Cardiac septum (tissue), 1 donor: ENCODE results near the gene GPR26. TPM values are rescaled to one million over a fixed set of nuclear protein-coding genes. Genes with fewer than 3 reads are reported as not detected.
"Not testable (repeated sequence)": the region's sequence is repeated elsewhere in the genome, so short reads cannot be mapped to it uniquely, and the experiment has no call there.

ENCODE experiments used
- DNase-seq: peaks from one replicate; pipeline ENCODE4 v3.0.0-alpha.2; 2020; ENCODE audit warnings: low spot score
- intact Hi-C: fragments of 100-400 bp; cut with DNase I; formaldehyde crosslinking; loops from one replicate; pipeline ENCODE4 v1.14.0; 2022
- total RNA-seq: library from RNA; stranded (reverse); fragmentation: NEBNext Ultra II Directional; extraction: Animal tissue kit (Norgen Biotek cat#: 25700); gene quantifications from one replicate; pipeline ENCODE4 v1.2.1, GENCODE V29; 2021
- donor health status: DM: no; HTN: no; CAD: no.

GPR26 gene
- total RNA-seq, 1 donor from 2014 or later, result not detected

GRCh38 chr10:123689880-123690279 is 23.7 kb downstream of the GPR26 start:
- intact Hi-C loops, result no loop called here
- DNase-seq, result no peak

DNA sequence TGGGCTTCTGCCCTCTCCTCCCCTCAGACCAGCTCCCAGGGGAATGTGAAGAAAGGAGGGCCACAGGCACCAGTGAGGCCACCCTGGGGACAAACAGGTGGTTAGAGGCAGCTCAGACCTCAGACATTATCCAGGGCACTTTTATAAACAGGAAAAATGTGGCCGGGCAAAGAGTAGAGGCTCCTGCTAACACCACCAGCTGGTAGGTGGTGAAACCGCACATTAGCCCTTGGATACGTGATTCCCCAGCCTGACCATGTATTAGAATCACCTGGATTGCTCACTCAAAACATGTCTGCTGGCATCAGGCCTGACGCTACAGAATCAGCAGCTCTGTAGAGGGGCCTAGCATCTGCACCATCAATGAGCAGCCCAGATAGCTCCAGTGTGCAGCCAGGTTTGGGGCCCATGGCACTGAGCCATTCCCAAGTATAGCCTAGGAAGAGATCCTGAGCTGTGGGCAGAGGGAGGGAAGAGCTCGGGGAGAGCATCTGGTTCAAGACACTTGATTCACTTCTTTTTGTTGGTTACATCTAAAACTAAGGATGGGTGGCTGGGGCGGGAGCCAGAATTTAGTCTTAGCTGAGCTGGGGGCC is 37.1 kb downstream of the GPR26 start:
- intact Hi-C loops, result no loop called here
- DNase-seq, result no peak

DNA sequence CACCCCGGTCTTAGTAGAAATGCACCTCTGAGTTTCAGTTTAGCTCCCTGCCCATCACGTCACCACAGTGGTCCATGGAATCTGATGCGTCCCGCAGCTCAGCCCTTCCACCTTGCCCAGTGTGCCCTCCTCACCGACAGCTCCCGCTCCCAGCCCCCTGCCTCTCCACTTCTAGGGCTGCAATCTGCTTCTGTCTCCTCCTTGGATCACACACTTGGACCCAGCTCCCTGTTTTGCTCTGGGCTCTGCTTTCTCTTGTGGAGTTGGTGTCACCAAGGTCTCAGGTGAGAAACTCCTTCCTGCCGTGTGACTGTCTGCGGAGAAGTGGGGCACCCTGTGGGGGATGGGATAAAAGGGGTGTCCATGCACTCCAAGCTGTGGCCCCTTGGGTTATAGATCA is 37.9 kb downstream of the GPR26 start:
- intact Hi-C loops, result no loop called here
- no peak for DNase-seq

- no peak for DNase-seq
- intact Hi-C loops, result no loop called here
Measured at GRCh38 chr10:123704812-123705211, 38.7 kb downstream of the GPR26 start.

- intact Hi-C loops, result no loop called here
- no peak for DNase-seq
Measured at GRCh38 chr10:123706236-123706635, 40.1 kb downstream of the GPR26 start.

- intact Hi-C loops, result no loop called here
- DNase-seq, result no peak
Measured at GRCh38 chr10:123715546-123715945, 49.4 kb downstream of the GPR26 start.

DNA sequence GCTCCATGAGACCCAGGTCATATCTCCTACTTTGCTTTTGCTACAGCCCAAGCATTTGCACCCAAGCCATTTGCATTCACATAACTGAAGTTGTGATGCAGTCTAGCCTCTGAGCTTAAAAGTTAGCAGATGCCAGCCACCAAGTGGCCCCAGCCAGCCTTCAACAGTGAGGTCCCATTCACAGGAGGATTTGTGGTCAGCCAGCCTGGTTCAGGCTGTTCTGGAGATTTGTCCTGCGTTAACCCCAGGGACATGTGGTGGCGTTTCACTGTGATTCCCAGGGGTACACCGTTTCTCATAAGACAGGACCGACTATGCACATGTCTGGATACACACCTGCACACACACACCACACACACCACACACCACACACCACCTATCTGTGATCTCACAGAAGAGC is 51.2 kb downstream of the GPR26 start:
- intact Hi-C loops, result no loop called here
- DNase-seq, result no peak

- intact Hi-C loops, result no loop called here
- no peak for DNase-seq
Measured at GRCh38 chr10:123718544-123719060, 52.4 kb downstream of the GPR26 start.

GRCh38 chr10:123720536-123720935 is 54.4 kb downstream of the GPR26 start:
- no peak for DNase-seq

DNA sequence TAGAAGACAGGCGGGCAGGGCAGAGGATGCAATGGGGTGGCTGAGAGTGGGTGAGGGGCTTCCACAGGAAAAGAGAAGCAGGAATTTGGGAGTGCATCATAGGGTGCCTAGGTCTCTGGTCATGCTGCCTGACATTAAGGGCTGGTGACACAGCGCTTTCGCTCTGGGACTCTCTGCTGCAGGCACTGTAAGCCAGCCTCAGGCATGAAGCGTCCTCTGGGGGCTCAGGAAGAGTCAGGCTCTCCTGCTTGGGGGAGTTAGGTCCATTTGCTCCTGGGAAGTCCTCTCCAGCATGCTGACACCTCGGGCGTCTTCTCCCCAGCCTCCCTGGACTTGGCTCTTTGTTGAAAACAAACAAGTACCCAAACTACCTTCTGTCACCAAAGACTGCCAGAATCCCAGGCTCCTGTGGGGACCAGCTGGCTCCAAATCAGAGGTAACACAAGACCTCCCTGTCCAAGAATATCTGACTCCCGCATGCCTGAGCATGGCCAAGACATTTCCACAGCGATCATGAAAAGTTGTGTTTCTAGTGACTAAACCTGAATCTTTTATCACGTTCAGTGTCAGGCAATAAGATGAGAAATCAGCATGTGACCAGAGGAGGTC is 55.4 kb downstream of the GPR26 start:
- no peak for DNase-seq
- intact Hi-C loops, result no loop called here

More at GRCh38 chr10:123720536-123720935, 54.4 kb downstream of the GPR26 start:
- intact Hi-C loops, result no loop called here

DNA sequence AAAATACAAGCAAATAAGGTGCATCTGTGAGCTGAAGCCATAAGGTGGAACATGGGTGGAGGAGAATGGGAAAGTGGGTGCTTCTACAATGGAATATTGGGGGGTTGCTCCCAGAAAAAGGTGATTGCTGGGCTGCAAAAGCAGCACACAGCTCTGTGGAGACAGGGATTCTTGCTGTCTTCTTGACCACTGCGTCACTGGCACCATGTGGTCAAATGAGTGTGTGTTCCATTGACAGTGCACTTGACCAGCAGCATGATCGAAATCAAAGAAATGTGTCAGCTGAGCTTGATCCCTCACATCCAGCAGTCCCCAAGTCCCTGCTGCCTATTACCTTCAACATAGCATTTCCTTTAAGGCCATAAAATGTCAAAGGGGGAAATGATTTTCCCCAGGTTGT is 56.2 kb downstream of the GPR26 start:
- intact Hi-C loops, result no loop called here
- no peak for DNase-seq

DNA sequence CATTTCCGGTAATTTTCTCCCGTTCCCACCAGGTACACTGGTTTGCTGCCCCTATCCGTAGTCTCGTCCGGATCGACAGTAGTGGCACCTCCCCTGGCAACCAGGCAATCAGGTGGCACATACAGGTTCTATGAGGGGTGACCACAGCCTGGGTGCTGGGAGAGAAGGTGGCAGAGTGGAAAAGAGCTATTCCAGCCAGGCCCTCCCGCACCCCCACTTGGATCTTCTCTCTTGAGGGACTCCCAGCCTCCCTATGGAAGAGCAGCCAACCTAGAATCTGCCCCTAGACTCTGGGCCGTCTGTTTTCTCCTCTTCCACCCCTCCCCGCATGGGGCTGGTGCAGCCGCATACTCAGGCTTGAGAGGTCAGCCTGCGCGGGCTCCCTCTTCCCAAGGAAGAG is 58.6 kb downstream of the GPR26 start:
- intact Hi-C loops, result no loop called here
- no peak for DNase-seq

DNA sequence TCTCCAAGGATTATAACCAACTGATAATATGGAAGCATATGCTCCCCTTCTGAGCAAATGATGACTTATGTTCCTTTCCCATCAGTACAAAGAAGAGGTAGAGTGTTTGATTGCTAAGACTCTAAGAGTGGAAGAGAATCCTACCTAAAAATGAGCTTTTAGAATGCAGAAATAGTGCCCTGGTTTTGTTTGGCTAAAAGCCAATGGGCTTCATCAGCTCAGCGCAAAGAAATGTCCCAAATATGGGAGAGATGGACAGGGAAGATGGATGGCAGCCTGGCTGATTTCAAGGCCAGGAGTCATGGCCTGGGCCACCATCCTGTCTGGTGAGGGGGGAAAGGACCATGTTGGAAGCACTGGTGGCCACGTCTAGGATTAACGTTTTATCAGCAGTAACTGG is 60.2 kb downstream of the GPR26 start:
- intact Hi-C loops, result no loop called here

DNA sequence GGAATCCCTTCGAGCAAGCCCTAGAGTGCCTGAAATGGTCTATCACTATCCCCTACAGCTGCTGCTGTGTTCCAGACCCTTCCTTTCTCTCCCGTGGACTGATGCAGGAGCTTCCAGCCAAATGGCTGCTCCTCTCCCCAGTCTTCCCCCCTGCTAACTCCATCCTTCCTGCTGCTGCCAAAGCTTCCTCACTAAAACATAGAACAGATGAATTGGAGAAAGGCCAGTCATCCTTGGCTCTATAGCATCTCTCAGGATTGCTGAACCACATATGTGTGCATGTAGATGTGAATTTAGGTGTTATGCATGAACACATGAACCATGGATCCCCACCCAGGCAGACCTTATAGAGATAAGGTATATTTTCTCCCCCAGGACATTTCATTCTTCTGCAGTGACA is 60.7 kb downstream of the GPR26 start:
- intact Hi-C loops, result no loop called here
- DNase-seq, result no peak

More for the DNA sequence above, 60.2 kb downstream of the GPR26 start:
- DNase-seq, result no peak

DNA sequence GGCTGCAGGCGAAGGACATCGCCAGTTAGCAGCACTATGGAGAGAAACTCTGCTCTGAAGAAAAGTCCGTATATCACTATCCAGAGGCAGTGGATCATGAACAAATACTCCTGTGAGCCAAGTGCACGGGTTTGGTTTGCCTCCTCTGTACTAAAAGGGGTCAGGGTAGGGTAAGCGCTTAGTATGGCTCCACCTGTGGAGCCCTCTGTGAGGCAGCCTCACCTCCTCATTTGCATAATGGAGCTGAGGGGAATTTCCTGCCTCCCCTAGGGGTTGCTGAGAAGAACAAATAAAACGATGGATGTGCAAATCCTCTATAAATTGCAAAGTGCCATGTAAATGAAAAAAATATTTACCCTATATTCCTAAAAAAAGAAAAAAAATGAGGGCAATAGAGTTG is 63.4 kb downstream of the GPR26 start:
- no peak for DNase-seq
- intact Hi-C loops, result no loop called here

GRCh38 chr10:123736917-123737316 is 70.8 kb downstream of the GPR26 start:
- intact Hi-C loops, DNase-seq: not testable (repeated sequence)

DNA sequence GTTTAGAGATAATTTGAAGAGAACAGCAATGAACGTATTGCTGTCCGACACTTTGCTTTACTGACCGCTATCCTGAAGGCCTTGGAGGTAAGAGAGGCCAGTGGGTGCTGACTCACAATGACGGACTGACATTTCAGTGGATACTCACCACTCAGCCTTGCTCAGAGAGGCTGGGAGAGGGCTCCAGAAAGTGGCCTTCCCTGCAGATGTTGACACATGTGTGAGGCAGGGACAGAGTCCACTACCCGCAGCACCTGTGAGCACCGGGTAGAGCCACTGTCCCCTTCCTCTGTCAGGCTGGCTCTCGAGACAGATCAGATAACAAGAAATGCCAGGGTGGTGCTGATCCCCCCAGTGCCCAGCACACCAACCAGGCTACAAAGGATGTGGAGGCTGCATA is 75.0 kb downstream of the GPR26 start:
- DNase-seq, result no peak
- intact Hi-C loops, result no loop called here

GRCh38 chr10:123741711-123742110 is 75.6 kb downstream of the GPR26 start:
- no peak for DNase-seq
- intact Hi-C loops, result no loop called here

- intact Hi-C loops, result no loop called here
- DNase-seq, result no peak
Measured at GRCh38 chr10:123742751-123743440, 76.7 kb downstream of the GPR26 start.

GRCh38 chr10:123743441-123744223 is 77.5 kb downstream of the GPR26 start:
- intact Hi-C loops, result no loop called here

More at GRCh38 chr10:123743441-123744223, 77.5 kb downstream of the GPR26 start:
- DNase-seq, result no peak
